Spleen (tissue), 11 donors: ENCODE results near the gene TIMP2. TPM values are rescaled to one million over a fixed set of nuclear protein-coding genes. Genes with fewer than 3 reads are reported as not detected.
A peak's percentile ranks its signal among the peaks of the same experiment; 100 is the strongest.

Experiments used
- DNase-seq: peaks from one replicate; pipeline ENCODE4 v3.0.0-alpha.2; 2020
- H3K27ac ChIP-seq, 8 donors: fragments of 200-600 bp; sonication (generic) in 7 of 8; 1 replicate in 4 of 8; 2 replicates in 4 of 8; pipeline versions ENCODE4 v1.5.0 to v1.8.0; 2016 to 2021; ENCODE audit warnings: inconsistent platforms in 4 of 8, mild to moderate bottlenecking in 4 of 8, moderate library complexity in 1 of 8
- H3K27me3 ChIP-seq, 7 donors: fragments of 200-600 bp; sonication (generic) in 6 of 7; replicated peaks in 1 of 7; 1 replicate in 4 of 7; 2 replicates in 3 of 7; pipeline versions ENCODE4 v1.5.0 to v1.8.0; 2016 to 2021; ENCODE audit warnings: inconsistent platforms in 3 of 7, mild to moderate bottlenecking in 1 of 7
- H3K36me3 ChIP-seq, 6 donors: fragments of 200-600 bp; sonication (generic) in 5 of 6; 1 replicate in 4 of 6; 2 replicates in 2 of 6; pipeline versions ENCODE4 v1.5.0 to v1.8.0; 2016 to 2021; ENCODE audit warnings: inconsistent platforms in 2 of 6
- H3K4me1 ChIP-seq, 6 donors: fragments of 200-600 bp; sonication (generic) in 5 of 6; 1 replicate in 3 of 6; 2 replicates in 3 of 6; pipeline versions ENCODE4 v1.5.0 to v1.8.0; 2016 to 2021; ENCODE audit warnings: inconsistent platforms in 3 of 6
- H3K4me3 ChIP-seq, 8 donors: fragments of 200-600 bp; sonication (generic) in 7 of 8; 1 replicate in 4 of 8; 2 replicates in 4 of 8; pipeline versions ENCODE4 v1.5.0 to v1.8.0; 2016 to 2021; ENCODE audit warnings: inconsistent platforms in 4 of 8, mild to moderate bottlenecking in 4 of 8, moderate library complexity in 2 of 8
- H3K9me3 ChIP-seq, 8 donors: fragments of 200-600 bp; sonication (generic) in 7 of 8; 1 replicate in 4 of 8; 2 replicates in 4 of 8; pipeline versions ENCODE4 v1.5.0 to v1.8.0; 2016 to 2021; ENCODE audit warnings: inconsistent platforms in 4 of 8
- CTCF ChIP-seq, 11 experiments: fragments of 200-600 bp in 7 of 11; fragments of 450-650 bp in 4 of 11; sonication (generic) in 4 of 11; IDR thresholded peaks in 8 of 11; conservative IDR thresholded peaks in 3 of 11; 1 replicate in 7 of 11; 2 replicates in 4 of 11; pipeline versions ENCODE4 v1.4.0 to v1.8.0; 2016 to 2021; ENCODE audit warnings: antibody characterized with exemption in 11 of 11, inconsistent platforms in 4 of 11, mild to moderate bottlenecking in 1 of 11
- POLR2A ChIP-seq, 3 donors: fragments of 450-650 bp; IDR thresholded peaks; one replicate each; pipeline ENCODE4 v1.5.1; 2017; ENCODE audit warnings: antibody characterized with exemption in 3 of 3, mild to moderate bottlenecking in 1 of 3
- POLR2AphosphoS5 ChIP-seq, 3 donors: sonication (generic); formaldehyde crosslinking; IDR thresholded peaks; one replicate each; pipeline ENCODE4 v1.5.1; 2017; ENCODE audit warnings: antibody characterized with exemption in 3 of 3
- WGBS, 5 donors: extraction: QIAGEN DNeasy Blood & Tissue Kit in 3 of 5; methylation state at CpG; one replicate each; pipeline versions ENCODE4 v1.1.5 to v1.1.7; 2013 to 2018; 5-methylcytosine and 5-hydroxymethylcytosine counted together
- intact Hi-C: fragments of 100-400 bp; cut with DNase I; formaldehyde crosslinking; loops from one replicate; pipeline ENCODE4 v1.15.0; 2023; ENCODE audit warnings: low total_unique reads
- polyA plus RNA-seq, 3 donors: library from polyadenylated mRNA; stranded (reverse); fragments of 200-250 nt; gene quantifications; one replicate each; pipeline ENCODE4 v1.2.1, GENCODE V29; 2013
- total RNA-seq, 7 donors: library from RNA; depleted of rRNA in 3 of 7; stranded (reverse); fragments of >200 nt in 3 of 7; fragmentation: NEBNext Ultra II Directional in 4 of 7; extraction: Animal tissue kit (Norgen Biotek cat#: 25700) in 4 of 7; gene quantifications; one replicate each; pipeline versions ENCODE4 v1.1.0 to v1.2.1, GENCODE V29; 2016 to 2021
- donor health status: healthy with polysubstance abuse.
- donor health status: DM: no; HTN: no; CAD: no; lungs with moderate emphysema.
- donor health status: DM: no; HTN: no; CAD: no.
- donor health status: Bipolar disorder and iron deficiency.
- donor health status: healthy.
- donor health status: DM: no; HTN: no; CAD: no.
- donor health status: DM: yes; HTN: yes; CAD: no.

The TIMP2 gene
- total and polyA plus RNA-seq, 10 donors = 16.3 to 333 (median 181) TPM

- TF ChIP-seq POLR2A (IDR thresholded peaks at IDR 0.05) = no peak
- TF ChIP-seq POLR2AphosphoS5 (IDR thresholded peaks at IDR 0.05) = no peak
- no peak for TF ChIP-seq CTCF (IDR thresholded peaks at IDR 0.05 in 8 of 11, conservative IDR thresholded peaks at IDR 0.05 in 3 of 11)
- Histone ChIP-seq H3K27me3 (peaks cover 0 to 19% (median 0%) of the 10 kb centered on the region in 7 donors), H3K9me3 (no peaks in the 10 kb centered on the region), H3K27ac (peak overlapping the region; percentile 78 to 97 (median 94)), H3K4me1 (peaks cover 40 to 100% (median 85%) of the 10 kb centered on the region in 6 donors), H3K36me3 (peaks cover 0 to 13% (median 0%) of the 10 kb centered on the region in 6 donors), H3K4me3 (peak overlapping the region in 4 of 8 donors; percentile 1 to 58 (median 13))
- no peak for DNase-seq
- 52 to 68% (median 55%) methylated on average over 11 to 20 of the region's 20 CpGs for WGBS, 5 donors
- intact Hi-C loops = no loop called here
Measured at GRCh38 chr17:78884148-78884825, 40.9 kb downstream of the TIMP2 start.

GRCh38 chr17:78883533-78884131 lies 41.6 kb downstream of the TIMP2 start:
- Histone ChIP-seq H3K4me1 (peaks cover 46 to 100% (median 85%) of the 10 kb centered on the region in 6 donors), H3K4me3 (peak overlapping the region in 5 of 8 donors; percentile 1 to 58 (median 12)), H3K9me3 (no peaks in the 10 kb centered on the region), H3K36me3 (peaks cover 0 to 13% (median 0%) of the 10 kb centered on the region in 6 donors), H3K27me3 (peaks cover 0 to 23% (median 0%) of the 10 kb centered on the region in 7 donors), H3K27ac (peak overlapping the region; percentile 78 to 97 (median 94))
- peak; percentile 89 for DNase-seq
- intact Hi-C loops = no loop called here
- TF ChIP-seq CTCF (IDR thresholded peaks at IDR 0.05 in 8 of 11, conservative IDR thresholded peaks at IDR 0.05 in 3 of 11) (peak in 1 of 11 experiments; percentile 8), POLR2AphosphoS5 (IDR thresholded peaks at IDR 0.05) (peak; percentile 76 to 81 (median 80)), POLR2A (IDR thresholded peaks at IDR 0.05) (peak in 1 of 3 donors; percentile 4)
- 7 to 19% (median 13%) methylated on average over 23 to 24 of the region's 24 CpGs for WGBS, 5 donors

- Histone ChIP-seq H3K4me3 (peak overlapping the region in 5 of 8 donors; percentile 1 to 58 (median 12)), H3K27me3 (peaks cover 0 to 23% (median 0%) of the 10 kb centered on the region in 7 donors), H3K36me3 (peaks cover 0 to 13% (median 0%) of the 10 kb centered on the region in 6 donors), H3K9me3 (no peaks in the 10 kb centered on the region), H3K4me1 (peaks cover 46 to 100% (median 85%) of the 10 kb centered on the region in 6 donors), H3K27ac (peak overlapping the region; percentile 78 to 97 (median 94))
- peak in 1 of 11 experiments; percentile 11 for TF ChIP-seq CTCF (IDR thresholded peaks at IDR 0.05 in 8 of 11, conservative IDR thresholded peaks at IDR 0.05 in 3 of 11)
- peak; percentile 67 to 79 (median 72) for TF ChIP-seq POLR2AphosphoS5 (IDR thresholded peaks at IDR 0.05)
- no peak for TF ChIP-seq POLR2A (IDR thresholded peaks at IDR 0.05)
- 8 to 26% (median 15%) methylated on average over 10 of the region's 10 CpGs for WGBS, 5 donors
- intact Hi-C loops = no loop called here
- peak; percentile 91 for DNase-seq
Measured at GRCh38 chr17:78883089-78883532, 42.1 kb downstream of the TIMP2 start.
